Hepatocyte (in vitro differentiated cells): ENCODE measurements around the gene USH2A. TPM values are rescaled to one million over a fixed set of nuclear protein-coding genes. Genes with fewer than 3 reads are reported as not detected.
A peak's percentile ranks its signal among the peaks of the same experiment; 100 is the strongest.

Experiments
- DNase-seq: peaks from one replicate; pipeline ENCODE4 v3.0.0-alpha.2; 2016; ENCODE audit warnings: low spot score
- H2AFZ ChIP-seq: fragments of 200-600 bp; sonication (generic); 2 replicates; pipeline ENCODE4 v1.6.0; 2016; ENCODE audit warnings: antibody characterized with exemption, mild to moderate bottlenecking
- H3K27ac ChIP-seq: fragments of 200-600 bp; sonication (generic); 2 replicates; pipeline ENCODE4 v1.5.1; 2016; ENCODE audit warnings: mild to moderate bottlenecking
- H3K27me3 ChIP-seq: fragments of 200-600 bp; sonication (generic); 2 replicates; pipeline ENCODE4 v1.6.1; 2016
- H3K36me3 ChIP-seq: fragments of 200-600 bp; sonication (generic); replicated peaks from 2 replicates; pipeline ENCODE4 v1.5.1; 2016; ENCODE audit warnings: low read depth; ENCODE audit not compliant: insufficient read depth
- H3K4me1 ChIP-seq: fragments of 200-600 bp; sonication (generic); 2 replicates; pipeline ENCODE4 v1.5.1; 2016; ENCODE audit warnings: mild to moderate bottlenecking, moderate library complexity; ENCODE audit not compliant: insufficient read depth
- H3K4me2 ChIP-seq: fragments of 200-600 bp; sonication (generic); 2 replicates; pipeline ENCODE4 v1.6.0; 2016
- H3K4me3 ChIP-seq: fragments of 200-600 bp; sonication (generic); 2 replicates; pipeline ENCODE4 v1.5.1; 2016; ENCODE audit warnings: mild to moderate bottlenecking
- H3K79me2 ChIP-seq: fragments of 200-600 bp; sonication (generic); 2 replicates; pipeline ENCODE4 v1.6.0; 2017; ENCODE audit warnings: mild to moderate bottlenecking
- H3K9me2 ChIP-seq: fragments of 200-600 bp; sonication (generic); replicated peaks from 2 replicates; pipeline ENCODE4 v1.6.0; 2017; ENCODE audit warnings: mild to moderate bottlenecking; ENCODE audit not compliant: insufficient read depth
- H3K9me3 ChIP-seq: fragments of 200-600 bp; sonication (generic); 2 replicates; pipeline ENCODE4 v1.5.1; 2016; ENCODE audit warnings: low read depth, mild to moderate bottlenecking
- H4K20me1 ChIP-seq: fragments of 200-600 bp; sonication (generic); 2 replicates; pipeline ENCODE4 v1.6.0; 2016; ENCODE audit warnings: mild to moderate bottlenecking; ENCODE audit not compliant: insufficient read depth, poor library complexity, severe bottlenecking
- CTCF ChIP-seq: fragments of 200-600 bp; sonication (generic); IDR thresholded peaks from 2 replicates; pipeline ENCODE4 v1.5.1; 2016; ENCODE audit warnings: antibody characterized with exemption, mild to moderate bottlenecking; ENCODE audit not compliant: poor library complexity
- EZH2 ChIP-seq: fragments of 200-600 bp; sonication (generic); IDR thresholded peaks from 2 replicates; pipeline ENCODE4 v1.6.1; 2016; ENCODE audit warnings: antibody characterized with exemption, mild to moderate bottlenecking, borderline replicate concordance
- EZH2phosphoT487 ChIP-seq: fragments of 200-600 bp; sonication (generic); IDR thresholded peaks from one replicate; pipeline ENCODE4 v1.6.1; 2018; ENCODE audit warnings: antibody characterized with exemption, mild to moderate bottlenecking, low read depth, moderate library complexity; ENCODE audit not compliant: unreplicated experiment, severe bottlenecking
- WGBS: methylation state at CpG from one replicate; pipeline ENCODE4 v1.1.6; 2016; ENCODE audit warnings: low lambda C conversion rate; ENCODE audit errors: missing lambda C conversion rate; 5-methylcytosine and 5-hydroxymethylcytosine counted together
- polyA plus RNA-seq: library from polyadenylated mRNA; unstranded; fragments of >200 nt; fragmentation: Nextera tagmentation; extraction: Ambion mirVana; gene quantifications from 2 replicates; pipeline ENCODE4 v1.2.1, GENCODE V29; 2016
- total RNA-seq: library from RNA; depleted of rRNA; stranded (reverse); fragments of >200 nt; gene quantifications from 2 replicates; pipeline ENCODE4 v1.2.3, GENCODE V29; 2014

The USH2A gene
- total and polyA plus RNA-seq, 2 experiments from 2014 or later, result 0.07 TPM; not detected in 1

DNA sequence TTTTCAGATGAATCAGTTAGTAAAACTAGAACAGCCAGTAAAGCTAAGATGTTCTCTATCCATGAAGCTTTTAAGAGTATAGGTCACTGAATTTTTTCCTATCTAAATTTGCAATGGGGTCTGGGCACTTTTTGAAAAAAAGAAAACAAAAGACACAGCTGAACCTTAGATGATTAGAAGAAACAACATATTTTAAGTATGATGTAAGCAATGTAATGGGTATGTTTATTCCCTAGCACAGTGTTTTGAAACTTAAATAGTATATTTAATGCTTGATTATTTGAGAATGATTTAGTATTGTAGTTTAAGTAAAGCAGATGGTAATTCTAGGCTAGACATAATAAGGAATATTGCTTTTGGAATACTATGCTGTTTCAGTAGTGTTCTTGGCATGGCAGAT is 819.9 kb downstream of the USH2A start:
- Histone ChIP-seq H3K4me3 (no peak overlapping the region), H2AFZ (no peak overlapping the region), H3K9me2 (no peaks in the 10 kb centered on the region), H3K9me3 (no peaks in the 10 kb centered on the region), H3K27ac (no peak overlapping the region), H3K4me2 (no peak overlapping the region), H4K20me1 (peaks cover 4% of the 10 kb centered on the region), H3K79me2 (no peaks in the 10 kb centered on the region), H3K36me3 (no peaks in the 10 kb centered on the region), H3K27me3 (no peaks in the 10 kb centered on the region), H3K4me1 (peaks cover 21% of the 10 kb centered on the region)
- TF ChIP-seq EZH2phosphoT487 (no peak), CTCF (no peak), EZH2 (no peak)
- DNase-seq, result no peak

DNA sequence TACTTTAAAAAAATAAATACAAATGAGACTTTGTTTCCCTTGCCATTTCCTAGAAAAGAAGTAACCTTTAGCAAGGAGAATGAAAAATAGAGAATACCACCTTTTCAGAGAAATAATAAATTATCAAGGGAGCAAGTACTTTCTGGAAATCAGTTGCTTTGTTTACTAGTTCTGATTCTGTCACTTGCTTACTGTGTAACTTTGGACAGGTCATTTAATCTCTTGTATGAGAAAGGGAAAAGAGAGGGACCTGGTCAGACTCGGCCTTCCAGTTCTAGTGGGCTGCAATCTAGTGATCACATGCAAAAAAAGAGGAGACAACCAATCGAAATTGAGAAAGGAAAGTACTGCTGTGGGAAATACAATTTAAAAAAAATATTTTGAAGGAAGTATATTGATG is 822.0 kb downstream of the USH2A start:
- H3K9me2 ChIP-seq, result no peaks in the 10 kb centered on the region
- no peak overlapping the region for H3K4me3 ChIP-seq
- no peaks in the 10 kb centered on the region for H3K9me3 ChIP-seq
- H2AFZ ChIP-seq, result no peak overlapping the region
- TF ChIP-seq EZH2phosphoT487 (no peak), CTCF (no peak), EZH2 (no peak)
- H3K27me3 ChIP-seq, result no peaks in the 10 kb centered on the region
- no peak overlapping the region for H3K27ac ChIP-seq
- no peak for DNase-seq
- no peaks in the 10 kb centered on the region for H3K79me2 ChIP-seq
- no peaks in the 10 kb centered on the region for H3K36me3 ChIP-seq
- no peaks in the 10 kb centered on the region for H4K20me1 ChIP-seq
- 85% methylated on average over 2 of the region's 2 CpGs for WGBS
- H3K4me1 ChIP-seq, result peaks cover 27% of the 10 kb centered on the region
- H3K4me2 ChIP-seq, result no peak overlapping the region

GRCh38 chr1:215600867-215601266 is 822.4 kb downstream of the USH2A start:
- no peak overlapping the region for H3K27ac ChIP-seq
- no peak overlapping the region for H3K4me2 ChIP-seq
- no peaks in the 10 kb centered on the region for H3K36me3 ChIP-seq
- H3K79me2 ChIP-seq, result peaks cover 3% of the 10 kb centered on the region
- H3K4me3 ChIP-seq, result no peak overlapping the region
- no peaks in the 10 kb centered on the region for H3K27me3 ChIP-seq
- no peak for DNase-seq
- no peaks in the 10 kb centered on the region for H3K9me3 ChIP-seq
- peaks cover 25% of the 10 kb centered on the region for H3K4me1 ChIP-seq
- WGBS, result 94% methylated on average over 10 of the region's 10 CpGs
- H3K9me2 ChIP-seq, result no peaks in the 10 kb centered on the region
- no peak for TF ChIP-seq CTCF
- TF ChIP-seq EZH2, result no peak
- no peak for TF ChIP-seq EZH2phosphoT487
- no peak overlapping the region for H2AFZ ChIP-seq
- H4K20me1 ChIP-seq, result no peaks in the 10 kb centered on the region

- no peaks in the 10 kb centered on the region for H4K20me1 ChIP-seq
- H3K9me2 ChIP-seq, result no peaks in the 10 kb centered on the region
- no peaks in the 10 kb centered on the region for H3K9me3 ChIP-seq
- H3K27ac ChIP-seq, result peak overlapping the region; percentile 33
- no peak overlapping the region for H2AFZ ChIP-seq
- H3K4me2 ChIP-seq, result no peak overlapping the region
- TF ChIP-seq EZH2 (no peak), EZH2phosphoT487 (no peak), CTCF (no peak)
- H3K36me3 ChIP-seq, result no peaks in the 10 kb centered on the region
- H3K79me2 ChIP-seq, result peaks cover 8% of the 10 kb centered on the region
- no peaks in the 10 kb centered on the region for H3K27me3 ChIP-seq
- no peak overlapping the region for H3K4me3 ChIP-seq
- DNase-seq, result no peak
- peaks cover 30% of the 10 kb centered on the region for H3K4me1 ChIP-seq
These were observed 822.9 kb downstream of the USH2A start for GRCh38 chr1:215600258-215600792.
